CMK (cell line): ENCODE results near the gene OR2T6.
"Not testable (repeated sequence)": the region's sequence is repeated elsewhere in the genome, so short reads cannot be mapped to it uniquely, and the experiment has no call there.

Experiments used
- DNase-seq: peaks from one replicate; pipeline ENCODE4 v3.0.0-alpha.2; 2010; ENCODE audit warnings: low read depth

OR2T6 gene, protein sequence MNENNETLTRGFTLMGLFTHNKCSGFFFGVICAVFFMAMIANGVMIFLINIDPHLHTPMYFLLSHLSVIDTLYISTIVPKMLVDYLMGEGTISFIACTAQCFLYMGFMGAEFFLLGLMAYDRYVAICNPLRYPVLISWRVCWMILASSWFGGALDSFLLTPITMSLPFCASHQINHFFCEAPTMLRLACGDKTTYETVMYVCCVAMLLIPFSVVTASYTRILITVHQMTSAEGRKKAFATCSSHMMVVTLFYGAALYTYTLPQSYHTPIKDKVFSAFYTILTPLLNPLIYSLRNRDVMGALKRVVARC

DNA sequence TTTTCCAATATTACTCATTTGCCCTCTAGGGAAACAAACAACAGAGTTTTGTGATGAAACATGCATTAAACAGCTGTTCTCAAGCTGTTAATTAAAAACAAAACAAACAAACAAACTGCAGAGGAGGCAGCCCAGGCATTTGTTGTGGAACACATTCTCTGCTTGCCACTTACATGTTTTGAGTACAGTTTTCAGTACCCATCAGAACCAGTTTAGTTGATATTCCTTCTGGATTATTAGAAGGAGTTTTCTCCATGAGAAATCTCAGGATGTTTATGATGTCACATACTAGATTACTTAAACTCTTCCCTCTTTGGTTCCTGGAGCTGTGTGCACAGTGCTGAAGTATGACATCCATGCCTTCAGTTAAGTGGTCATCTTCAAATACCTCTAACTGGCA is at the start of gene OR2T6:
OR2T6 (plus strand) TSS at position 301 of the 400 bp plus-strand sequence. CDS start 11,863 bp downstream, outside the sequence.
- no peak for DNase-seq

DNA sequence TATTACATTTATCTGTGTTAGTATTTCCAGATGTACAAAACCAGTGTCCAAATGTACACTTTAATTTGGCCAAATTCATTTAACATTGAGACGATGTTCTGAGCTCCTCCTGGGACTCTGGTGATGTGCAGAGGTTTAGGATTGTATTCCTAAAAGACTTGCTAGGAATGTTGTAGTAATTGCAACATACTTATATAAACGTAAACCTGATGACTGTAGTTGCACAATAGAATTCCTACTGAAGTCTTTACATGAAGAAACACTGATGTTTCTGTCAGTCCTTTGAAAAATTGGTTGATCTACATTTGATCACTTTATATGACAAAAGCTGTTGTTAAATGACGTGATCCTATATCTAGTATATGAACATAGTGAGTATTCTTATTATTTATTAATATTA is 32.1 kb upstream of the OR2T6 start:
- no peak for DNase-seq

DNA sequence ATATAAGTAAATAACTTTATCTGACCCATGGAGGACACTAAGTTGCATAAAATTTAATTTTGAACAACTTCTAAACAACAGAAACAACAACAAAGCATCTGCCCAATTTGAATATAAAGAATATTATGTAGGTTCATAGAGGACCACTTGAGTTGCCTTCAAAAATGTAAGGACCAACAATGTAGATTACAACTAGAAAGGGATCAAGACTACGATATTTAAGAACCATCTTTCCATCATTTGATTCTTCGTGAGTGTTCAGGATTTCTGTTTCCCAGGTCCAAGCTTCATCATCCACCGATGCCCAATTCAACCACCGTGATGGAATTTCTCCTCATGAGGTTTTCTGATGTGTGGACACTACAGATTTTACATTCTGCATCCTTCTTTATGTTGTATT is 27.1 kb upstream of the OR2T6 start, which contains the start of gene OR14C36:
OR14C36 (plus strand) TSS at position 301 of the 400 bp plus-strand sequence; CDS start at position 301, 0 bp downstream.
- DNase-seq = no peak

DNA sequence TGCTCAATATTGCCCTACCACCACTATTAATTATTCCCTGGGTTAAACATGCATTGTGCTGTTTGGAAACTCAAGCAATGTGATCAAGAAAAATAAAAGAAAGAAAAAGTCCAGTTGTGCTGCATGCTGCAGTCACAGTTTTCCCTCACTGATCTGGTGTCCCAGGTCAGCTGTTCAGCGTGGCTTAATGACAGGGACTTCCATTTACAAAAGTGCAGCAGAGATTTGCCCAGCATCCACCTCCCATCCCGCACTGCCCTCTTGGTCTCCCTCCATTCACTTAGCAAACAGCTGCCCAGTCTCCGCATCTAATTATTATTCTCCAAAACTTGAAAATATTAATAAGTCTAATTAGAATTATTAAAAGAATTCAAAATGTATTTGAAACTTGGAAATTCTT is 16.1 kb upstream of the OR2T6 start:
- DNase-seq = no peak

DNA sequence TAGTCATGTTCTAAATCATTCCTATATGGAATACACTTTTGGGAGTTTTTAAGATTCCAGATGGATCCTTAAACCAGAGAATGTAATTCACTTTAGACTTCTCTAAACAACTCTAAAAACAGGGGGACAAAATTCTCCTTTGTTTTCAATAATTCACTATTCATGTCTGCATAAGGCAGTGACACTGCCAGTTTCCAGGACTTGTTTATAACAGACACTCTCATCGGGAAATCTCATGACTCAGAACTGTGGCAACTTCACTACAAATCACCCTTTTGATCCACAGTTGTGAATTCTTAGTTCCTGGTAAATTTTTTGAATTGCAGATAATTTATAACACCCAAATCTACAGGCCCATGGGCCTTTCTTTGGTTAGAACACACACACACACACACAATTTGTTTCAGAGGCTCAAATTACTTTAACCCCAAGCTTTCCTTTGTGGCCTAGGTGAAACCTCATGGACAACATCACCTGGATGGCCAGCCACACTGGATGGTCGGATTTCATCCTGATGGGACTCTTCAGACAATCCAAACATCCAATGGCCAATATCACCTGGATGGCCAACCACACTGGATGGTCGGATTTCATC is 14.3 kb upstream of the OR2T6 start, which contains the start of gene OR2T4:
OR2T4 (plus strand) TSS at position 545 of the 595 bp plus-strand sequence; CDS start at position 545, 0 bp downstream.
- DNase-seq = no peak

DNA sequence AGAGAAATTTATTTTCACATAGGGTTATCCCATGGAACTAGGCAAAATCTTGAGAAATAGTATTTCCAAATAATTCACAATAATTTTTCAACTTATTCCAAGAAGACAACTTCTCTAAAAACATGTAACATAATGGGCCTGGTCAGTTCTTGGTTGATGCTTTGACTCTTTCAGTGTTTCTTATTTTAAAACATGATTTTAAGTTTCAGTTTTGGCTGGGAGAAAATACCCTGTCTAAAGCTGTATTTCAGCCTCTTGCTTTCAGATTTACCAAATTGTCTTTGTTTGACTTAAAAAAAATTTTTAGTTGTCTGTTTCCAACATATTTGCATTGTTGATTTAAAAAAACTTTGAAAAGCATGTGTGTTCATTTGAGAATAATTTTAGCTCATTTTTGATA is 8.9 kb upstream of the OR2T6 start:
- DNase-seq = no peak

DNA sequence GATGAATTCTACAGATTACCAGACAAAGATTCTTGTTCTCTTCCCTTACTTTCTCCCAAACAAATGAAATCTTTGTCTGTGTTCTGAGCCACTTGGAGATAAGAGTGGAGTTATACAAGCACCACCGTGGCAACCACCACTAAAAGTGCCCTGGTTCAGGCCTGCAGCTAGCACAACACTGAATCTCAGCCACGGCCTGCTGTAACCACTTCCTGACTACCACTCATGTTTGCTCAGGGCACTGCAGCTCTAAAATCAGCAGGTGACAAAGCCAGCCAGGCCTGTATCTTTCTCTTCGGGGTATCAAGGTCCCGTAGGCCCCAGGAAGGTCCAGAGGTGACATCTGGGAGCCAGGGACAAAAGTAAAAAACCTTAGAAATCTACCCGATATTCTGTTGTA is 3.2 kb upstream of the OR2T6 start:
- no peak for DNase-seq

DNA sequence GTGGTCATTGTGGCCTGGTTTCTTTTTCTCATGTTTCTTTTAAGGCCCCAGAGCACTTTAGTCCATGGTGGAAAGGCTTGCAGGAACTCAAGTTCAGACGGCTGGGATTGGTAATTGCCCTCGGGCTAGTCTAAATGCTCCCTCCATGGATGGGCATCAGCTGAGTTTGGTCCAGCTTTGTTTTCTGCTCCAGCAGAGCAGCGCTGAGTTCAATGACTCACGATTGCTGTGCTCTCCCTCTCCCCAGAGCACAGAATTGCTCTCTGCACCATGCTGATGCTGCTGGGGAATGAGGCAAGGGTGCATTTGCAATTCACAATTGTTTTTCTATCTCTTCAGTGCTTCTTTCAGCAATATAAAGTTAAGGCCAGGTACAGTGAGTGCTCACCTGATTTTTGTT is 1.8 kb upstream of the OR2T6 start:
- no peak for DNase-seq

DNA sequence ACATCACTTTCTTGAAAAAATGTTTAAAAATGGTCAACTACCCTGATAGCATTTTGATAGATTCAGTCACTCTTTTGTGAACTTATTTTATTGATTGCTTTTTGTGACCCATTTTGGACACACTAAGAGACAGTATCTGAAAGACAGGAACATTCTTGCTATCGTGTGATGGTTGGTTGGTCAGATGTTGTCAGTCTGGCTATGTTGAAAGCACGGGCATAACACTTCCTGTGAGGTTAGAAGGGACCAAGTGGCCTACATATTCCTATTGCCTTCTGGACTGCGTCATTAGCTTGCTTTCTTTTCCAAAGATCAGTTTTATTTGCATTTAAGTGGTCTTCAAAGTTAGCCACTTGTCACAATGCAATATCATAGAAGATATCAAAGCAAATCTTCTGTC is 1.4 kb downstream of the OR2T6 start:
- DNase-seq = no peak

DNA sequence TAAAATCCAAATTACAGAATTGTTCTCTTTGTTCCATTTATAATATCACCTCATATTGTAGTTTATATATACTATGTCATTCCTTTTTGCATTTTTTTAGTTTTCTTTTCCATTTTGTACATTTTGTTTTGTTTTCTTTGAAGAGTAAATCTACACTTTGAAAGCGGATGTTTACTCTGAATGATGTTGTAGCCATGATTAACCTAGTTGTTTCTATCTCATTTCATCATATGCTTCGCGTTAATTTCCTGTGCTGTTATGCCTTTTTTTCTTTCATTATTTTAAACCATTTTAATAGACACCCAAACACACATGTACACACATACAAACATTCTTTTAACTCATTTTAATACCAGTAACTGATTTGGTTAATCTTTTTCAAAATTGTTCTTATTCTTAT is 5.3 kb downstream of the OR2T6 start:
- DNase-seq = no peak

DNA sequence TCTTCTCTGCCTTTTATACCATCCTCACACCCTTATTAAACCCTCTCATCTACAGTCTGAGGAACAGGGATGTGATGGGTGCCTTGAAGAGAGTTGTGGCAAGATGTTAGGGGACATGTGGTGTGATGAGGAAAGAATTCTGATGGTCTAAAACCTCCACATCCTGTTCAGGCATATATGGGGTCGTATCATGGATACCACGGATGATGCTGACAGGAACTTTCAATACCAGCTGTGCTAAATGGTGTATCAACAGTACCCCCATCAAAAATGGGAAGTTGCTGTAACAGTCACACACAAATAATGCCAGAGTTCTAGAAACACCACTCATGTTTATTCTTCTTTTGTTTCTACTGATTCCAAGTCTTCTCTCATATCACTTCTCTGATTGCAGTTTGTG is 12.9 kb downstream of the OR2T6 start:
- no peak for DNase-seq

DNA sequence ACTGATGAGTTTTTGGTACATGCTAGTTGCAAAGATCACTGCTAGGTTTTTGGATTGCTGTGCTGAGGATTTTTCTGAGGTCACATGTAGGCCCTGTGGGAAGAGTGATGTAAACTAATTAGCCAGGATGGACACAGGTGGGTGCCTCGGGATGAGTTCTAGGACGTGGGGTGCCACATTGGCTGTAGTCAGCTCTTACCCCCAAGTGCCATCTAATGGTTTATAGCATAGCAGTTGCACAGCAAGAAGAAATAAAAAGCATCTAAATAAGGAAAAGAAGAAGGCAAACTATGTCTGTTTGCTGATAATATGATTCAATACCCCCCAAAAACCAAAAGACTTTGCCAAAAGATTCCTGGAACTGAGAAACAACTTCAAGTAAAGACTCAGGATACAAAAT is 17.5 kb downstream of the OR2T6 start:
- no peak for DNase-seq

DNA sequence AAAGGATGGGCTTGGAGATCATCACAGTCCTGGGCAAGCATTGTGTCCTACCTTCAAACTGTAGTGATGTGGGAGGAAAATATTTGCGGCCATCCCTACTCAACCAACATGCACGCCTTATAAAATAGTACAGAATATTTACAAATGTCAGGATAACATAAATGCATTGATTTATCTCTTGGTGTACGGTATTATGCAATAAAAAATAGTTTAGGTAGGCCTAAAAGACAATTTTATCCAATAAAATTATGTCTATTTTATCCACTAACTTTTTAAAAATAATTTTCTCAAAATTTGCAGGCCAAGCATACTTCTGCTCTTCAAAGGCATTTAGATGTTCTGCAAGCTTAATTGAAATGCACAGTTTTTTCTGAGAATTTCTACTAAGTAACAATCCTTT is 27.2 kb downstream of the OR2T6 start, which contains the start of gene OR2T1:
OR2T1 (plus strand) TSS at position 301 of the 400 bp plus-strand sequence. CDS start 3,100 bp downstream, outside the sequence.
- no peak for DNase-seq

DNA sequence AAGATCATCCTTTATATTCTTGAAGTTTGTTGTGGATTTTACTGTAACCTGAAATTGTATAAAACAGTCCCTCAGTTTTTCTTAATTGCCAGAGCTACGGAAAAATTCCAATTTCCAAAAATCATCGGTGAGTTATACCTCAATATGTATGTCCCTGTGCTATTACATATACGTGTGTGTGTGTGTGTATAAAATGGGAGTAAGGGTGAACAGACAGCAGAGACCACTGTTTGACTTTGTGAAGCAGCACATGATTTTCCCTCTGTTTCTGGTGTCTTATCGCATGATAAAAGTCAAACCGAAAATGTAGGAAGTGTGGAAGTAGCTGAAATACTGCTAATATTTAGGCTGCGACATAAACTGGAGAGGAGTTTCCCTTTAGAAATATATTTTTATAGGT is 28.5 kb downstream of the OR2T6 start:
- DNase-seq = peak; percentile 88

DNA sequence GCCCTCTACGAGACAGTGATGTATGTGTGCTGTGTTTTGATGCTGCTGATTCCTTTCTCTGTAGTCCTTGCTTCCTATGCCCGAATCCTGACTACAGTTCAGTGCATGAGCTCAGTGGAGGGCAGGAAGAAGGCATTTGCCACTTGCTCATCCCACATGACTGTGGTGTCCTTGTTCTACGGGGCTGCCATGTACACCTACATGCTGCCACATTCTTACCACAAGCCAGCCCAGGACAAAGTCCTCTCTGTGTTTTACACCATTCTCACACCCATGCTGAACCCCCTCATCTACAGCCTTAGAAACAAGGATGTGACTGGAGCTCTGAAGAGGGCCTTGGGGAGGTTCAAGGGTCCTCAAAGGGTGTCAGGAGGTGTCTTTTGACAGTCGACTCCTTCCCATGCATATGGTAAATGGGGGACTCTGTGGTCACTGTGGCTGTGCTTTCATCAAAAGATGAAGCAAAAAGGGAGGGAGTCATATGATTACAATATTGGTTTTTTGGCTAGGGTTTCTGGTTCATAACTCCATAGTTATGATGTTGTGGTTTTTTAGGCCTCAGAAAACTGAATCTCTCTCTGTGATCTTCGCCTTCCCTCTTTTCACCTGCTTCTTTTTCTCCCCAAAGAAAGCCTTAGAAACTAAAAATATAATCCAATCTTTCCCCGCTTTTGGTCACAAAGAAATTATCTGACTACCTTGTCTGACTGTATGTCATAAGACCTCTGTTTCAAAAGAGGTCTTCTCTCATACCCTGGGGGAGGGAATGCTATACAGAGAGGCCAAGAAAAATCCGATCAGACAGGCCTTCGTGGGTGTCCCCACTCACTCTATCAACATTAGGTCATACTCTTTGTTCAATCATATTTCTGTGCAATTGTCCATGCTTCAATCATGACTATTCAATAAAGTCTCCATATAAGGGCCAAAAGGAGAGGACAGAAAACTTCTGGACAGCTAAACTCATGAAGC is 31.5 kb downstream of the OR2T6 start:
- DNase-seq = no peak

DNA sequence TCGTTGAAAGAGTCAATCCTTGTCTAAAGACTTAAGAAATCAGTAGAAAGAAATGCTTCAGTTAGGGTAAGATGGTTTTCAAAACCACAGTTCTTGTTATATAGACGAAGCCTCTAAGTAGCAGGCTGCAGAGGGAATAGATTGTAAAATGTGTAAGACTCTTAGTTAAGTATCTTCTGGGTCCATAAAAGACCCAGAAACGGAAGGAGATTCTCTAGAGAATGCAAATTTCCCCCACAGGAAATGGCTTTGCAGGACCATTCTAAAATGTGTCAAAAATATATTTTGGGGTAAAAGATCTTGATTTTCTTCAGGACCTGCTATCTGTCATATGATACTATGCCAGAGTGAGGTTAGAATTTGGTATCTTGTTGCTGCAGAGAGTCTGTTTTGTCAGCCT is 40.7 kb downstream of the OR2T6 start:
- no peak for DNase-seq

DNA sequence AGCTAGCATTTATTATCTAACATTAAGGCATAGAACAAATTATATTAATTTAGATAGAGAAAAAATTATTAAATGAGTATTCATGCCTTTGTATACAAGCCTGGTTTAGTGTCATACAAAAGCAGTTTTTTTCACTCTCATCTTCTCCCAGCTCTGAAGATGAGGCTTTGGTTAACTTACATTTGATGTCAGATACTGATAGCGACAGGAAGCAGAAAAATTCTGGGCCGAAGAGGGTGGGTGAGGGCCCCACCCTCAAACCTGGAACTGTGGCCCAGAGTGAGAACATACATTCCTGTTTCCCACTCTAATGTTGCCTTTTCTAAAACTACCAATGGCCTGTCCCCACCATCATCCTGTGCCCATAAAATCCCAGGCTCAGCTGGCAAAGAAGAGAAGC is 42.3 kb downstream of the OR2T6 start:
- no peak for DNase-seq

DNA sequence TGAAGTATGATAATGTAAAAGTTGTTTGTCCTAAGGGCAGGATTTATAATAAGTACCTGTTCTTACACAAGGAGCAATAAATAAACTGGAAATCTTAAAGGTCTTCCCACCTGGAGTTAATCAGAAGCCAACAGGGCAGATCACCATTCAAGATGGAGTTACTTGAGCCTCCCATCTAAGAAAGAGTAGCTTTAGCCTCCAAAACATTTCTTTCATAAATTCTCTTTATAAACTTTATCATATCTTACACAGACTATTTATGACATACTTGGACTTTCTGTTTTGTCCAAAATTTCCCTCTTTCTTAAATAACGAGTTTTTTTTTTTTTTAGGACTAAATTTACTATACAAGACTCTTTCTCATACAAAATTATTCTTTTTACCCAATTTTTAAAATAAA is 45.8 kb downstream of the OR2T6 start:
- DNase-seq = no peak

DNA sequence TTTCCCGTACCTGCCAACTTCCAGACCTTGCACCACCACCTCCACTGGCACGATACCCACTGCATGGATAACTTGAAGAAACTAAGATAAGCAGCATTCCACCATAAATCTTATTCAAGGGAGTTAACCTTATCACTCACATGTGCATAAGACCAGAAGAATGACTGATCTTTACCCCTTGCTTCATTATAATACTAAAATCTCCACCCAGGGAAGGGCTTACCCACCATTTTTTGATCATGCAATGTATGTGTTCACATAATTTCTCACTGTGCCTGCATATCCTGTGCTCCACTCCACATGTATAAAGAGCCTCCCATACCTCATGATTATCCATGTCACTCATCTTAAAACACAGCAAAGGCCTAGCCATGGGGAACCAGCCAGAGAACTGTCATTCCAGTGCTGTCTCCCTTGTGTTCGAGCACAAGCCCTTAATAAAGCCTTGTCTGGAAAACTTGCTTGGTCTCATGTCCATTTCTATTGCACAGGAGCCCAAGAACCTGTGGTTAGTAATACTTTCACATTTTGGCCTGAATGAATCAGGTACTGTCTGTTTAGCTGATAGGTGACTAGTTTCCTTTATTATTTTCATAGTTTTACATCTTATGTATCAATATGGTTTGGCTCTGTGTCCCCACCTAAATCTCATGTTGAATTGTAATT is 52.1 kb downstream of the OR2T6 start:
- DNase-seq = not testable (repeated sequence)

DNA sequence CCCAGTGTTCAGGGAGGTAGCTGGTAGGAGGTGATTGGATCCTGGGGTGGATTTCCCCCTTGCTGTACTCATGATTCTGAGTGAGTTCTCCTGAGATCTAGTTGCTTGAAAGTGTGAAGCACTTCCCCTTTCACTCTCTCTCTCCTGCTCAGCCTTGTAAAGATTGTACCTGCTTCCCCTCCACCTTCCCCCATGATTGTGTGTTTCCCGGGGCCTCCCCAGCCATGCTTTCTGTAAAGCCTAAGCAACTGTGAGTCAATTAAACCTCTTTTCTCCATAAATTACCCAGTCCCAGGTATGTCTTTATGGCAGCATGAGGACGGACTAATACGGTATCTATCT is 52.6 kb downstream of the OR2T6 start:
- DNase-seq = not testable (repeated sequence)

DNA sequence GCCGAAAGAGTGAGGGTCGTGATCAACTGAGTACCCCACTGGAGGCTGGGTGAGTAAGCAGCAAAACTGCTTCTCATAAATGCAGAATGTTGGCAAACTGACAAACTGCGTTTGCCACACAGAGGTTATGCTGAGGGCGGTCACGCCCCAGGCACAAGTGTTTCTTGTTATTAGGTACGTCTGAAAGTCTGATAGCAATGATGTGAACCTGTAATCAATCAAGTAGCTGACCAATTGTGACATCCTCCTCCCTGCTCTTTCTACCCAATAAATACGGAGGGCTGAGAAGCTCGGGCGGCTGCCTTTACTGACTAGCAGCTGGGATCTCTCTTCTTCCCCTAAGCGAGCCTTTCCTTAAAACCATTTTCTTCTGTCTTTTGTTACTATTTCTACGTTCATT is 56.1 kb downstream of the OR2T6 start:
- DNase-seq = not testable (repeated sequence)

DNA sequence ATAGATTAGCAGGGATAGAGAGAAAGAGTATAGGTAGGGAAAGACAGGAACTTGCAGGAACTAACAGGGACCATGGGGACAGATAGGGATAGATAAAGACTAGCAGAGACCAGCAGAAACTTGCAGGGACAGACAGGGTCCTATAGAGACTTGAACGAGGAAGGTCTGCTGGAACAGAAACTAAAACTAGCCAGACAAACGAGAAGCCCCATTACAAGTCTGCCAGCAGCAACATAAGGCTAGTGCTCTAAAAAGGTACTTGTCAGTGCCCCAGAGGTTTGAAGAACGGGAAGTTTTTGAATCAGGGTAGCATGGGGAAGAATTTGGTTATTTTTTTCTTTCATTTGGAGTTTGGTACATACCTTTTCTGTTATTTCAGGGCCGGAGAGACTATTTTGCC is 56.7 kb downstream of the OR2T6 start:
- DNase-seq = not testable (repeated sequence)
